Cardiac muscle cell (in vitro differentiated cells and primary cell): ENCODE measurements around the gene TLE2. TPM values are rescaled to one million over a fixed set of nuclear protein-coding genes. Genes with fewer than 3 reads are reported as not detected.

Experiments used
- DNase-seq, 2 donors: peaks; one replicate each; pipeline versions ENCODE4 v3.0.0 to v3.0.0-alpha.2; 2010 to 2017; ENCODE audit warnings: low read depth in 1 of 2, low spot score in 1 of 2
- H3K27ac ChIP-seq: fragments of 200-600 bp; sonication (generic); 2 replicates; pipeline ENCODE4 v1.5.1; 2016
- H3K27me3 ChIP-seq: fragments of 200-600 bp; sonication (generic); 2 replicates; pipeline ENCODE4 v1.6.0; 2016; ENCODE audit warnings: control low read depth
- H3K36me3 ChIP-seq: fragments of 200-600 bp; sonication (generic); 2 replicates; pipeline ENCODE4 v1.5.1; 2016; ENCODE audit warnings: control low read depth
- H3K4me1 ChIP-seq: fragments of 200-600 bp; sonication (generic); 2 replicates; pipeline ENCODE4 v1.8.1; 2017; ENCODE audit warnings: low read depth, mild to moderate bottlenecking, mixed run types
- H3K4me3 ChIP-seq: fragments of 200-600 bp; sonication (generic); 2 replicates; pipeline ENCODE4 v1.5.1; 2016; ENCODE audit warnings: mild to moderate bottlenecking
- H3K9me3 ChIP-seq: fragments of 200-600 bp; sonication (generic); 2 replicates; pipeline ENCODE4 v1.5.1; 2017; ENCODE audit warnings: low read depth, mild to moderate bottlenecking, control low read depth
- polyA plus RNA-seq: library from polyadenylated mRNA; unstranded; fragments of >200 nt; fragmentation: Nextera tagmentation; extraction: Ambion mirVana; gene quantifications from 2 replicates; pipeline ENCODE4 v1.2.1, GENCODE V29; 2016
- total RNA-seq: library from RNA; depleted of rRNA; stranded (reverse); fragments of >200 nt; gene quantifications from 2 replicates; pipeline ENCODE4 v1.2.3, GENCODE V29; 2016
- TF ChIP-seq, protein P1 (sequence below): IDR thresholded peaks from 2 replicates; pipeline ENCODE4 v1.5.1; 2012; ENCODE audit warnings: low read depth, mild to moderate bottlenecking, low read length

TLE2 gene
- total and polyA plus RNA-seq, 2 experiments from 2014 or later: 95.9 to 105 TPM

DNA sequence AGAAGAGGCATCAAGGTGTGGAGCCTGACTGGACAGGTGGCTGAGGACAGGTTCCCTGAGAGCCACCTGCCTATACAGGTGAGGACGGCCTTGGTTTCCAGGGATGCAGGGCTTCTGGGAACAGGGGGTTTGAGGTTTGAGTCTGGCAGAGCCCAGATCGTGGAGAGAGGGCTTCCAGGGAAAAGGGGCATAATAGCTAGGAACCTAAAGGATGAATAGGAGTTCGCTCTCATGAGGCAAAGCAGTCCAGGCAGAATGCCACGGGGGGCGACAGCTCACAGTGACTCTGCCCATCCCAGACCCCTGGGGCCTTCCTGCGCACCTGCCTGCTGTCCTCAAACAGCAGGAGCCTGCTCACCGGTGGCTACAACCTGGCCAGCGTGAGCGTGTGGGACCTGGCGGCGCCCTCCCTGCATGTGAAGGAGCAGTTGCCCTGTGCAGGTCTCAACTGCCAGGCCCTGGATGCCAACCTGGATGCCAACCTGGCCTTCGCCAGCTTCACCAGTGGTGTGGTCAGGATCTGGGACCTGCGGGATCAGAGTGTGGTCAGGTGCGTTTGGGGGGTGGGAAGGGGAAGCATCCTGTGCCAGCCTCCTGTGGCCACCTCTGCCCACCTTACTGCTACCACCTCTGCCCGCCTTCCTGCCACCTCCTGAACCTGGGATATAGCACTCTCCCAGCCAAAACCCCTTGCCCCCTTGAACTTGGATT lies 39.7 kb downstream of the TLE2 start:
- H3K4me3 ChIP-seq: no peak overlapping the region
- no peaks in the 10 kb centered on the region for H3K9me3 ChIP-seq
- DNase-seq: no peak
- H3K27me3 ChIP-seq: no peaks in the 10 kb centered on the region
- H3K4me1 ChIP-seq: peaks cover 12% of the 10 kb centered on the region
- no peak overlapping the region for H3K27ac ChIP-seq
- no peaks in the 10 kb centered on the region for H3K36me3 ChIP-seq
- TF ChIP-seq, protein P1, sequence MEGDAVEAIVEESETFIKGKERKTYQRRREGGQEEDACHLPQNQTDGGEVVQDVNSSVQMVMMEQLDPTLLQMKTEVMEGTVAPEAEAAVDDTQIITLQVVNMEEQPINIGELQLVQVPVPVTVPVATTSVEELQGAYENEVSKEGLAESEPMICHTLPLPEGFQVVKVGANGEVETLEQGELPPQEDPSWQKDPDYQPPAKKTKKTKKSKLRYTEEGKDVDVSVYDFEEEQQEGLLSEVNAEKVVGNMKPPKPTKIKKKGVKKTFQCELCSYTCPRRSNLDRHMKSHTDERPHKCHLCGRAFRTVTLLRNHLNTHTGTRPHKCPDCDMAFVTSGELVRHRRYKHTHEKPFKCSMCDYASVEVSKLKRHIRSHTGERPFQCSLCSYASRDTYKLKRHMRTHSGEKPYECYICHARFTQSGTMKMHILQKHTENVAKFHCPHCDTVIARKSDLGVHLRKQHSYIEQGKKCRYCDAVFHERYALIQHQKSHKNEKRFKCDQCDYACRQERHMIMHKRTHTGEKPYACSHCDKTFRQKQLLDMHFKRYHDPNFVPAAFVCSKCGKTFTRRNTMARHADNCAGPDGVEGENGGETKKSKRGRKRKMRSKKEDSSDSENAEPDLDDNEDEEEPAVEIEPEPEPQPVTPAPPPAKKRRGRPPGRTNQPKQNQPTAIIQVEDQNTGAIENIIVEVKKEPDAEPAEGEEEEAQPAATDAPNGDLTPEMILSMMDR: no peak

DNA sequence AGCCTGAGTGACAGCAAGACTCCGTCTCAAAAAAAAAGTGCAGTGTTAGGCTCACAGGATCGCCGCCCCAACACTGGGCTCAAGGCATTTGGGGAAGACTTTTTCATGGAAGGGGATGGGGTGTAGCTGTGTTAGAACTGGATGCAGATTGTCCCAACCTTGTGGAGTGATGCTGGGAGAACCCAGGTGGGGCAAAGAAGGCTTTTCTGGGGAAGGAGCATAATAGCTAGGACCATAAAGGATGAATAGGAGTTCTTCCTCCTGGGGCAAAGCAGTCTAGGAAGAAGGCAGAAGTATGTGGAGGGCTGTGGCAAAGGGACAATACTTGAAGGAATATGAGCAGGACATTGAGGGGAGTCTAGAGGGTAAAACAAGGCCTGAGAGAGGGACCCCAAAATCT lies 40.5 kb downstream of the TLE2 start:
- TF ChIP-seq, protein P1: no peak
- Histone ChIP-seq H3K27ac (no peak overlapping the region), H3K27me3 (no peaks in the 10 kb centered on the region), H3K4me3 (no peak overlapping the region), H3K9me3 (no peaks in the 10 kb centered on the region), H3K4me1 (peaks cover 15% of the 10 kb centered on the region), H3K36me3 (no peaks in the 10 kb centered on the region)
- no peak for DNase-seq

DNA sequence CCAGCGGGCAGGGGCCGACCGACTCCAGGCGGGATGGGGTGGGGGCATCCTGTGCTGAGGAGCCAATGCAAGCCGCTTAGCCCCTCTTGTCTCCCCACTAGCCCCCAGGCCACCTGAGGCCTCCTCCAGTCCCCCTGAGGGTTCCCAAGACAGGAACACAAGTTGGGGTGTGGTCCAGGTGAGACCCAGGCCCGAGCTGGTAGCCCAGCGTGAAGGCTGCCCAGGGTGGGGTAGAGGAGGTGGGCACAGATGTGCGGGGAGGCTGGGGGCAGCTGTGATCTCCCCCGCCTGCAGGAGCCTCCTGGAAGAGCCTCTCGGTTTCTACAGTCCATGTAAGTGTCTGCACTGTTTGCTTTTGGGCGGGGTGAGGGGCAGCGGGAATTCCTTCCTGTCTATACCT lies 41.3 kb downstream of the TLE2 start:
- no peak for DNase-seq
- Histone ChIP-seq H3K27ac (no peak overlapping the region), H3K4me1 (peaks cover 22% of the 10 kb centered on the region), H3K27me3 (no peaks in the 10 kb centered on the region), H3K9me3 (no peaks in the 10 kb centered on the region), H3K36me3 (no peaks in the 10 kb centered on the region), H3K4me3 (no peak overlapping the region)
- TF ChIP-seq, protein P1: no peak

DNA sequence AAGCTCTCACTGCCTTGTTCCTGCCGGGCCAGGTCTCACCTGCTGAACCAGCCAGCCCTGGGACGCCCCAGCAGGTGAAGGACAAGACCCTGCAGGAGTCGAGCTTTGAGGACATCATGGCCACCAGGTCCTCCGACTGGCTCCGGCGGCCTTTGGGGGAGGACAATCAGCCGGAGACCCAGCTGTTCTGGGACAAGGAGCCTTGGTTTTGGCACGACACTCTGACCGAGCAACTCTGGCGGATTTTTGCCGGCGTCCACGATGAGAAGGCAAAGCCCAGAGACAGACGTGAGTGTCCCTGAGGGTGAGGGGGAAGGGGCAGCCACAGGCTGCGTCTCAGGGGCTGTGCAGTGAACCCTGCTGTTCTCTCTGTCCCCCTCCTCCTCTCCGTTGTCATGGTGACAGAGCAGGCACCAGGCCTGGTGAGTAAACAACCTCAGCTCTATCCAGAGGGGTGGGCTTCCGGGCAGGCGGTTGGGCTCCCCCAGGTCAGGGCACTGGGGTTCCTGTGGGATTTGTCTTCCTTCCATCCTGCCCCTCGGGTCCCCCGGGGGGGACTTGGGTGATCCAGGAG lies 42.0 kb downstream of the TLE2 start:
- H3K27me3 ChIP-seq: no peaks in the 10 kb centered on the region
- H3K9me3 ChIP-seq: no peaks in the 10 kb centered on the region
- TF ChIP-seq, protein P1: no peak
- no peaks in the 10 kb centered on the region for H3K36me3 ChIP-seq
- peak in 1 of 2 donors; percentile 59 for DNase-seq
- H3K4me1 ChIP-seq: peaks cover 25% of the 10 kb centered on the region
- H3K27ac ChIP-seq: no peak overlapping the region
- no peak overlapping the region for H3K4me3 ChIP-seq

GRCh38 chr19:2984215-2984528 lies 44.9 kb downstream of the TLE2 start:
- H3K4me1 ChIP-seq: peaks cover 33% of the 10 kb centered on the region
- TF ChIP-seq, protein P1: no peak
- H3K9me3 ChIP-seq: no peaks in the 10 kb centered on the region
- peak overlapping the region; percentile 21 for H3K4me3 ChIP-seq
- no peak overlapping the region for H3K27ac ChIP-seq
- H3K36me3 ChIP-seq: no peaks in the 10 kb centered on the region
- H3K27me3 ChIP-seq: no peaks in the 10 kb centered on the region
- DNase-seq: no peak
